ENCODE results near the gene GLT6D1.

- no peak for TF ChIP-seq POLR2A (IDR thresholded peaks at IDR 0.05)
- TF ChIP-seq, protein P1, sequence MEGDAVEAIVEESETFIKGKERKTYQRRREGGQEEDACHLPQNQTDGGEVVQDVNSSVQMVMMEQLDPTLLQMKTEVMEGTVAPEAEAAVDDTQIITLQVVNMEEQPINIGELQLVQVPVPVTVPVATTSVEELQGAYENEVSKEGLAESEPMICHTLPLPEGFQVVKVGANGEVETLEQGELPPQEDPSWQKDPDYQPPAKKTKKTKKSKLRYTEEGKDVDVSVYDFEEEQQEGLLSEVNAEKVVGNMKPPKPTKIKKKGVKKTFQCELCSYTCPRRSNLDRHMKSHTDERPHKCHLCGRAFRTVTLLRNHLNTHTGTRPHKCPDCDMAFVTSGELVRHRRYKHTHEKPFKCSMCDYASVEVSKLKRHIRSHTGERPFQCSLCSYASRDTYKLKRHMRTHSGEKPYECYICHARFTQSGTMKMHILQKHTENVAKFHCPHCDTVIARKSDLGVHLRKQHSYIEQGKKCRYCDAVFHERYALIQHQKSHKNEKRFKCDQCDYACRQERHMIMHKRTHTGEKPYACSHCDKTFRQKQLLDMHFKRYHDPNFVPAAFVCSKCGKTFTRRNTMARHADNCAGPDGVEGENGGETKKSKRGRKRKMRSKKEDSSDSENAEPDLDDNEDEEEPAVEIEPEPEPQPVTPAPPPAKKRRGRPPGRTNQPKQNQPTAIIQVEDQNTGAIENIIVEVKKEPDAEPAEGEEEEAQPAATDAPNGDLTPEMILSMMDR (IDR thresholded peaks at IDR 0.05), result no peak
Observed at GRCh38 chr9:135670721-135671590, 31.6 kb upstream of the GLT6D1 start.
